NCI-H524 treated with DMSO at 0.1 percent for 48 hours (cell line): ENCODE data around the gene PPP1R3D.

Source experiments
- DNase-seq: peaks from one replicate; lab custom pipeline; 2025; lab: John Stamatoyannopoulos, UW

The PPP1R3D gene

GRCh38 chr20:59948828-59949720, 9.0 kb upstream of the PPP1R3D start:
- no peak for DNase-seq

- DNase-seq, result no peak
Measured at GRCh38 chr20:59948212-59948611, 8.1 kb upstream of the PPP1R3D start.

GRCh38 chr20:59947376-59947775, 7.3 kb upstream of the PPP1R3D start:
- DNase-seq, result no peak

GRCh38 chr20:59945731-59946130, 5.6 kb upstream of the PPP1R3D start:
- DNase-seq, result no peak

GRCh38 chr20:59945175-59945574, 5.1 kb upstream of the PPP1R3D start:
- DNase-seq, result no peak

- no peak for DNase-seq
Measured at GRCh38 chr20:59944726-59945125, 4.6 kb upstream of the PPP1R3D start.

GRCh38 chr20:59942245-59942644, 2.1 kb upstream of the PPP1R3D start:
- DNase-seq, result no peak

- no peak for DNase-seq
Measured at GRCh38 chr20:59940956-59941294, 820 bp upstream of the PPP1R3D start.

GRCh38 chr20:59939879-59940128, 301 bp downstream of the PPP1R3D start:
- DNase-seq, result no peak

- no peak for DNase-seq
Measured at GRCh38 chr20:59939052-59939878, 840 bp downstream of the PPP1R3D start.

GRCh38 chr20:59938696-59939051, 1.4 kb downstream of the PPP1R3D start:
- DNase-seq, result no peak

- DNase-seq, result no peak
Measured at GRCh38 chr20:59938221-59938620, 1.9 kb downstream of the PPP1R3D start.

- no peak for DNase-seq
Measured at GRCh38 chr20:59937150-59937549, 3.0 kb downstream of the PPP1R3D start.

GRCh38 chr20:59936409-59936808, 3.7 kb downstream of the PPP1R3D start:
- DNase-seq, result no peak

GRCh38 chr20:59935457-59936185, 4.5 kb downstream of the PPP1R3D start:
- DNase-seq, result no peak

GRCh38 chr20:59933849-59934585, 6.1 kb downstream of the PPP1R3D start:
- DNase-seq, result no peak

- DNase-seq, result no peak
Measured at GRCh38 chr20:59933296-59933848, 6.7 kb downstream of the PPP1R3D start, which contains the start of gene SYCP2. Gene SYCP2 (minus strand): TSS chr20:59933637. CDS start chr20:59922413, 11,224 bp downstream.

- no peak for DNase-seq
Measured at GRCh38 chr20:59932616-59933295, 7.3 kb downstream of the PPP1R3D start.

- DNase-seq, result no peak
Measured at GRCh38 chr20:59931511-59932312, 8.4 kb downstream of the PPP1R3D start.

- DNase-seq, result no peak
Measured at GRCh38 chr20:59925899-59926298, 14.2 kb downstream of the PPP1R3D start.
